Lower lobe of right lung (tissue), 2 donors: ENCODE results near the gene PDZD2. TPM values are rescaled to one million over a fixed set of nuclear protein-coding genes. Genes with fewer than 3 reads are reported as not detected.

Source experiments
- ATAC-seq, 2 donors: fragments of 200-7000 bp; cut with Tn5 transposase; one replicate each; pipeline ENCODE4 v1.9.1; 2020 to 2022; ENCODE audit warnings: mild to moderate bottlenecking in 2 of 2, moderate library complexity in 2 of 2
- DNase-seq: peaks from one replicate; pipeline ENCODE4 v3.0.0-alpha.2; 2020
- H3K27ac ChIP-seq: fragments of 200-600 bp; one replicate; pipeline ENCODE4 v1.8.0; 2022
- H3K27me3 ChIP-seq: fragments of 200-600 bp; one replicate; pipeline ENCODE4 v1.8.0; 2022; ENCODE audit warnings: low read depth
- H3K36me3 ChIP-seq: fragments of 200-600 bp; one replicate; pipeline ENCODE4 v1.8.0; 2022; ENCODE audit warnings: mild to moderate bottlenecking
- H3K4me1 ChIP-seq: fragments of 200-600 bp; one replicate; pipeline ENCODE4 v1.8.0; 2022
- H3K4me3 ChIP-seq: fragments of 200-600 bp; one replicate; pipeline ENCODE4 v1.8.0; 2022; ENCODE audit warnings: mild to moderate bottlenecking
- H3K9me3 ChIP-seq: fragments of 200-600 bp; one replicate; pipeline ENCODE4 v1.8.0; 2022
- CTCF ChIP-seq: fragments of 200-600 bp; IDR thresholded peaks from one replicate; pipeline ENCODE4 v1.8.0; 2022; ENCODE audit warnings: antibody characterized with exemption, mild to moderate bottlenecking
- intact Hi-C: fragments of 100-400 bp; cut with DNase I; formaldehyde crosslinking; loops from one replicate; pipeline ENCODE4 v1.11.0; 2022
- total RNA-seq: library from RNA; stranded (reverse); fragmentation: NEBNext Ultra II Directional; extraction: Animal tissue kit (Norgen Biotek cat#: 25700); gene quantifications from one replicate; pipeline ENCODE4 v1.2.1, GENCODE V29; 2021
- donor health status: DM: no; HTN: yes; CAD: no; lungs with severe emphysema.

PDZD2 gene
- total RNA-seq, 1 donor from 2014 or later = 67.8 TPM

- Histone ChIP-seq H3K27ac (no peak overlapping the region), H3K4me1 (no peaks in the 10 kb centered on the region), H3K27me3 (no peaks in the 10 kb centered on the region), H3K4me3 (no peak overlapping the region), H3K9me3 (no peaks in the 10 kb centered on the region), H3K36me3 (no peaks in the 10 kb centered on the region)
- ATAC-seq (no peak), DNase-seq (no peak)
- intact Hi-C loops = no loop called here
- TF ChIP-seq CTCF = no peak
Observed at GRCh38 chr5:31754741-31755675, 116.1 kb downstream of the PDZD2 start.

DNA sequence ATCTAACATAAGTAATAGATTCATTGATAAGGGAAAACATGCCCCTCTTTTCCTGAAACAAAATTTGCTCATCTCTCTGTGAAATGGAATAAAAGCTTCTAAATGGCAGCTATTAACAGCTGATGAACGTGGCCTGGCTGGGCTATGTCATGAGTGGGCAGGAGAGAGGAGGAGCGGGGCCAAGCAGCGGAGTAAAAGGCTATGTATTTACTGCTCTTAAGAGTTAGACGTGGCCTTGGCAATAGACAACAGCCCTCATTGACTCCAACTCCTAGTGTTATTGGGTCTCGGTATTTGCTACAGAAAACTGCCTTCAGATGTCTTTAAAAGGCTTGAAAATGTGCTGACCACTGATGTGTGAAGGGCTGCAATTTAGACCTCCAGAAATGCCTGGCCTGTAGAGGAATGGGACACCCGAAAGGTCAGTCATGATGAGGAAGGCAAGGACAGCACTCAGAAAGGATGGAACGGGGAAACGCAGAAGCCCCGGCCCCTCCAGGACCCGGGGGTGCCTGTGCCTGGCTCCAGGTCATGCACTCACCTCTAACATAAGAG, 116.8 kb downstream of the PDZD2 start:
- ATAC-seq = no peak
- Histone ChIP-seq H3K36me3 (no peaks in the 10 kb centered on the region), H3K4me3 (no peak overlapping the region), H3K4me1 (no peaks in the 10 kb centered on the region), H3K27ac (no peak overlapping the region), H3K27me3 (no peaks in the 10 kb centered on the region), H3K9me3 (no peaks in the 10 kb centered on the region)
- no peak for TF ChIP-seq CTCF
- intact Hi-C loops = no loop called here
- DNase-seq = no peak

GRCh38 chr5:31757806-31758205, 118.9 kb downstream of the PDZD2 start:
- ATAC-seq (no peak), DNase-seq (no peak)
- Histone ChIP-seq H3K27ac (no peak overlapping the region), H3K4me3 (no peak overlapping the region), H3K27me3 (no peaks in the 10 kb centered on the region), H3K36me3 (no peaks in the 10 kb centered on the region), H3K9me3 (no peaks in the 10 kb centered on the region), H3K4me1 (no peaks in the 10 kb centered on the region)
- no peak for TF ChIP-seq CTCF
- intact Hi-C loops = no loop called here

GRCh38 chr5:31758803-31759425, 120.0 kb downstream of the PDZD2 start:
- H3K4me1 ChIP-seq = no peaks in the 10 kb centered on the region
- H3K27ac ChIP-seq = no peak overlapping the region
- H3K36me3 ChIP-seq = no peaks in the 10 kb centered on the region
- H3K27me3 ChIP-seq = peaks cover 7% of the 10 kb centered on the region
- H3K9me3 ChIP-seq = no peaks in the 10 kb centered on the region
- no peak for DNase-seq
- intact Hi-C loops = no loop called here
- H3K4me3 ChIP-seq = no peak overlapping the region
- no peak for ATAC-seq
- TF ChIP-seq CTCF = no peak

DNA sequence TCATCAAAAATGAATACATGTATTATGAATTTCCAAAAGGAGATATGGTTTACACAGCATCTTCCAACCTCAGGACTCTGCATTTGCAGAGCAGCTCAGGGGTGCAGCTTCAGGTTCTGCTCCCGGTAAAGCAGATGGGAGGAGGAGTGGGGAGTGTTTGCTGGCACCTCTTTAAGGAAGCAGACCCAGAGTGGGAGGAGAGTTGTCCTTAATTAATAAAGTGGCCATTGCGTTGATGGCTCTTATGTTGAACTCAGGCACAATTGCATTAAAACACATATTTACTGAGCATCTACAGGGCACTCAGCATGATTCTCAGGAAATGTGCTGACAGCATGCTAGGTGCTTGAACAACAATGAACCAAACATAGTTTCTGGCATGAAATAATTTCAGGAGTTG, 121.0 kb downstream of the PDZD2 start:
- TF ChIP-seq CTCF = no peak
- intact Hi-C loops = no loop called here
- DNase-seq = no peak
- no peak overlapping the region for H3K27ac ChIP-seq
- ATAC-seq = peak; percentile 53 to 72
- no peaks in the 10 kb centered on the region for H3K4me1 ChIP-seq
- peaks cover 7% of the 10 kb centered on the region for H3K27me3 ChIP-seq
- H3K36me3 ChIP-seq = no peaks in the 10 kb centered on the region
- H3K4me3 ChIP-seq = no peak overlapping the region
- H3K9me3 ChIP-seq = no peaks in the 10 kb centered on the region
